WERI-Rb-1 (cell line): ENCODE data around the gene CR2.

ENCODE experiments used
- DNase-seq: peaks from one replicate; pipeline ENCODE4 v3.0.0-alpha.2; 2020
- H3K27ac ChIP-seq: fragments of 250-450 bp; sonication (Bioruptor Pico); 2 replicates; pipeline ENCODE4 v1.5.1; 2020; ENCODE audit warnings: mild to moderate bottlenecking, moderate library complexity
- H3K27me3 ChIP-seq: fragments of 250-450 bp; sonication (Bioruptor Pico); 2 replicates; pipeline ENCODE4 v1.5.1; 2021; ENCODE audit warnings: mild to moderate bottlenecking, low read depth, moderate library complexity; ENCODE audit not compliant: insufficient read depth, severe bottlenecking
- H3K36me3 ChIP-seq: fragments of 250-450 bp; sonication (Bioruptor Pico); 2 replicates; pipeline ENCODE4 v1.5.1; 2020; ENCODE audit warnings: mild to moderate bottlenecking, moderate library complexity
- H3K4me3 ChIP-seq: 2 replicates; pipeline ENCODE4 v1.5.1; 2011; ENCODE audit warnings: low read depth, mild to moderate bottlenecking, control low read depth, low read length
- H3K9me3 ChIP-seq: fragments of 250-450 bp; sonication (Bioruptor Pico); 2 replicates; pipeline ENCODE4 v1.5.1; 2021; ENCODE audit warnings: mild to moderate bottlenecking, moderate library complexity; ENCODE audit not compliant: severe bottlenecking
- TF ChIP-seq, protein P1 (sequence below): IDR thresholded peaks from 2 replicates; pipeline ENCODE4 v1.5.1; 2011; ENCODE audit warnings: low read depth, mild to moderate bottlenecking, control low read depth, inconsistent platforms, low read length

The CR2 gene

DNA sequence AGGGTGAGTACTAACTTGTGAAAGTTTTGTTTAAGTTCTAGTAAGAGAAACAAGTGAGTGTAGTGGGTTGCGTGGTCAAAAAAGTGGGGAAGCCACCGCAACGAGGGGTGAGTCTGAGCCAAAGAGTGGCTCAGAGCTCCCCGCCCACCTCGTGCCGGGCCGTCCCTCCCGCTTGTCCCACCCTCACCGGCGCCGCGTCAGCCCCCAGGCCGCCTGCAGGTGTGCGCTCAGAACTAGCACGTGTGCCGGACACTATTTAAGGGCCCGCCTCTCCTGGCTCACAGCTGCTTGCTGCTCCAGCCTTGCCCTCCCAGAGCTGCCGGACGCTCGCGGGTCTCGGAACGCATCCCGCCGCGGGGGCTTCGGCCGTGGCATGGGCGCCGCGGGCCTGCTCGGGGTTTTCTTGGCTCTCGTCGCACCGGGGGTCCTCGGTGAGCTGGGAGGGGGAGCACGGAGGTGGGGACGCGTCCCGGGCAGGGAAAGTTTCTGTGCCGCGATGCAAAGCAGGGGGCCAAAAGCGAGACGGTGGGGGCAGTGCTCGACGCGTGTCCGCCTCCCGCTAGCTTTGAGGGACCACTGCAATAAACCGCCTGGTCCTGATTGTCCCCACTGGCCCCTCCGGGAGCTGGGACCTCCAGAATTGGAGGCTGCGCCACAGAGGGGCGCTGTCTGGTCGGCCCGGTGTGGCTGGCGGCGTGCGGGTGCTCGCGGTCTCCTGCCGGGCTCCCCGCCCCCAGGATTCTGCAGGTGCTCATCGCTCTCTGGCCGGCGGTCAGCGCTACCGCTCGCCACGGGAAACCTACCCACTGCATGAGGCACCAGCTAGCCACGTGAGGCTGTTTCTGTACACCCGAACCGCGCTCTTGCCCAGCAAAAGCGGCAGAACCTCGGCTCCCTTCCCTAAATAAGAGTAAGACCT, at the start of gene CR2:
TSS of gene CR2 (plus strand) at position 283 of the 919 bp plus-strand sequence. CDS start at position 374, 91 bp downstream.
- no peak within 1 kb of the TSS for H3K27ac ChIP-seq
- peak; percentile 50 for DNase-seq
- no peaks in the 10 kb centered on the region for H3K36me3 ChIP-seq
- no peak within 1 kb of the TSS for H3K4me3 ChIP-seq
- H3K27me3 ChIP-seq: peaks cover 100% of the 10 kb centered on the region
- peaks cover 9% of the 10 kb centered on the region for H3K9me3 ChIP-seq
- TF ChIP-seq, protein P1, sequence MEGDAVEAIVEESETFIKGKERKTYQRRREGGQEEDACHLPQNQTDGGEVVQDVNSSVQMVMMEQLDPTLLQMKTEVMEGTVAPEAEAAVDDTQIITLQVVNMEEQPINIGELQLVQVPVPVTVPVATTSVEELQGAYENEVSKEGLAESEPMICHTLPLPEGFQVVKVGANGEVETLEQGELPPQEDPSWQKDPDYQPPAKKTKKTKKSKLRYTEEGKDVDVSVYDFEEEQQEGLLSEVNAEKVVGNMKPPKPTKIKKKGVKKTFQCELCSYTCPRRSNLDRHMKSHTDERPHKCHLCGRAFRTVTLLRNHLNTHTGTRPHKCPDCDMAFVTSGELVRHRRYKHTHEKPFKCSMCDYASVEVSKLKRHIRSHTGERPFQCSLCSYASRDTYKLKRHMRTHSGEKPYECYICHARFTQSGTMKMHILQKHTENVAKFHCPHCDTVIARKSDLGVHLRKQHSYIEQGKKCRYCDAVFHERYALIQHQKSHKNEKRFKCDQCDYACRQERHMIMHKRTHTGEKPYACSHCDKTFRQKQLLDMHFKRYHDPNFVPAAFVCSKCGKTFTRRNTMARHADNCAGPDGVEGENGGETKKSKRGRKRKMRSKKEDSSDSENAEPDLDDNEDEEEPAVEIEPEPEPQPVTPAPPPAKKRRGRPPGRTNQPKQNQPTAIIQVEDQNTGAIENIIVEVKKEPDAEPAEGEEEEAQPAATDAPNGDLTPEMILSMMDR: peak; percentile 53

DNA sequence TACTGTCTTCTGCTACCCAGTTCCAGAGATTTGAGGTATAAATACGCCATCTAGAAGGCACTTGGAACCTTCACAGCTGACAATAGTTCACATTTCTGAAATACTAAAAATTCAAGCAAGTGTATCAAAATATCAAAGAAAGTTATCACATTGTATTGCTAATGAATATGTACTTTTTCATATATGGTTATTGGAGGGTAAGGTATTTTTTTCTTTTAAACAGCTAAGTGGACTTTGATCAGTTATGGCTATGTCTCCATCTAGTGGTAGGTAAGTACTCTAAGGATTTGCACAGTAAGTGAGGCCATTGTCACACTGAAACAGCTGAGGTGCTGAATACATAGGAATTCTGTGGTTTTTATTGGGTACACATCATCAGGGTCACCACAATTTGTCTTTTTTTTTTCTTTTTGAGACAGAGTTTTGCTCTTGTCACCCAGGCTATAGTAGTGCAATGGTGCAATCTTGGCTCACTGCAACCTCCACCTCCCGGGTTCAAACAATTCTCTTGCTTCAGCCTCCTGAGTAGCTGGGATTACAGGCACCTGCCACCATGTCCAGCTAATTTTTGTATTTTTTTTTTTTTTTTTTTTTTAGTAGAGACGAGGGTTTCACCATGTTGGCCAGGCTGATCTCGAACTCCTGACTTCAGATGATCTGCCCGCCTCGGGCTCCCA, 49.1 kb upstream of the CR2 start:
- H3K27me3 ChIP-seq: peaks cover 88% of the 10 kb centered on the region
- H3K4me3 ChIP-seq: no peak overlapping the region
- DNase-seq: no peak
- H3K9me3 ChIP-seq: no peaks in the 10 kb centered on the region
- H3K27ac ChIP-seq: no peak overlapping the region
- TF ChIP-seq, protein P1: peak; percentile 87
- H3K36me3 ChIP-seq: no peaks in the 10 kb centered on the region

DNA sequence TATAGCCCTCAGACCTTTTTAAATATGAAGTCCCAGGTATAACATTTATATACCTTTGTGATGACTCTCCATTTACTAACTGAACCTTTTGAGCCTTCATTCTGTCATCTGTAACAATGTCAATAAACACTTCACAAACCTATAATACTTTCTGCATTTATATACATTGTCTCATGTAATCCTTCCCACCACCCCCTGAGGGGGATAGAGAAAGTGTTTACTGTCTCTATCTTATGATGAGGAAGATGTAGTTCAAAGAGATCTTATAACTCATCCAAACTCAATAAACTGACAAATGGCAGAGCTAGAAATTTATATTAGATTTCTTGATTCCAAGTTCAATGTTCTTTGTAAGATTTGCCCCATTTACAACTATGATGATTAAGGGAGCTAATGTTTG, 48.3 kb upstream of the CR2 start:
- TF ChIP-seq, protein P1: no peak
- H3K27ac ChIP-seq: no peak overlapping the region
- no peaks in the 10 kb centered on the region for H3K36me3 ChIP-seq
- peaks cover under 1% of the 10 kb centered on the region for H3K9me3 ChIP-seq
- no peak for DNase-seq
- H3K4me3 ChIP-seq: no peak overlapping the region
- peaks cover 85% of the 10 kb centered on the region for H3K27me3 ChIP-seq

DNA sequence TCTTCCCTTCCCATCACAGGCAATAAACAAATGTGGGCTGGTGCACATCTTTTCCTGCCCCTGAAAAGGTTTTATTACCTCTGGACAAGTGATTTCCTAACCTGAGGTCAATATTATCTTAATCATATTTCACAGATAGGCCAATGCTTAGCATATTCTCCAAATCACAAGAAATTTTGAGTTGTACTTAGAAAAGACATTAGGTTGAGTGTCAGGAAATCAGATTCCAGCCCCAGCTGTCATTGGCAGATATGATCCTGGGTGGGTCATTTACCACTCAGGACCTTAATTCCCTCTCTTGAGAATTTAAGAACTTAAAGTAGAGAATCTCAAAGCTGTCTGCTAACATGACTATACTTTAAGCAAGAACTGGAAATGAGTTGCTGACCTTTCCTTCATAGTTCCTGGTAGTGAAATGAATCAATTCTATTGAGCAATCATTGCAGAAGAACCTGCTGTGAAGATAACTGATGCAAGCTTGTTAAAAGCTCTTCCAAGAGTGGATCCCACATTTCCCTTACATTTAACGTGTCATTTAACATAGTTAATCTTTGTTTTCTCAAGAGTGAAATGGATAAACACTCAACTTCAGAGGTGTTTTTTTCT, 46.4 kb upstream of the CR2 start:
- TF ChIP-seq, protein P1: no peak
- peaks cover 2% of the 10 kb centered on the region for H3K9me3 ChIP-seq
- no peak overlapping the region for H3K27ac ChIP-seq
- H3K36me3 ChIP-seq: no peaks in the 10 kb centered on the region
- H3K27me3 ChIP-seq: peaks cover 85% of the 10 kb centered on the region
- H3K4me3 ChIP-seq: no peak overlapping the region
- no peak for DNase-seq

DNA sequence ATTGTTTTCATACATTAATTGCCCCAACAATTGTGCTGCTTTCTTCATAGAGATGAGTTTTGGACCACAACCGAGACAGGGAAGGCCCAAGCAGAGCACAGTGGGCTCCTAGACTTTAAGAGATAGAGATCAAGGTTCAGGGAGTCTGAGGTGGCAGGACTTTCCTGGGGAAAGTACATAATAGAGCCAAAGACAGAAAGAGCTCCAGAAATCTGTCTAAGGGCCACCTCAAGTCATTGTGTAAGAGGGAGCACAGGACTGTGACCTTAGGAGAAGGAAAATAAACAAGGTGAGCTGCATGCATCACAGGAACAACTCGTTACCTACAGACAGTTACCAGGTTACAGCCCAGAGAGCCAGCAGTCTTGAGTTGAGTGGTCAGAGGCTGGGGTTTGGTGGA, 41.3 kb upstream of the CR2 start:
- Histone ChIP-seq H3K27me3 (peaks cover 97% of the 10 kb centered on the region), H3K4me3 (no peak overlapping the region), H3K9me3 (peaks cover 2% of the 10 kb centered on the region), H3K27ac (no peak overlapping the region), H3K36me3 (no peaks in the 10 kb centered on the region)
- no peak for DNase-seq
- TF ChIP-seq, protein P1: no peak
